Vagina (tissue), 2 donors: ENCODE measurements around the gene MYO19. TPM values are rescaled to one million over a fixed set of nuclear protein-coding genes. Genes with fewer than 3 reads are reported as not detected.

Source experiments
- DNase-seq, 2 donors: peaks; one replicate each; pipeline ENCODE4 v3.0.0-alpha.2; 2017; ENCODE audit errors: extremely low spot score in 2 of 2
- H3K27ac ChIP-seq: fragments of 200-600 bp; sonication (generic); one replicate; pipeline ENCODE4 v1.5.1; 2019
- H3K27me3 ChIP-seq: fragments of 200-600 bp; sonication (generic); one replicate; pipeline ENCODE4 v1.5.1; 2019
- H3K36me3 ChIP-seq, 2 donors: fragments of 200-600 bp; sonication (generic); one replicate each; pipeline ENCODE4 v1.5.1; 2017 to 2019
- H3K4me1 ChIP-seq: fragments of 200-600 bp; sonication (generic); one replicate; pipeline ENCODE4 v1.5.1; 2019
- H3K4me3 ChIP-seq, 2 donors: fragments of 200-600 bp; sonication (generic); 1 replicate in 1 of 2; 2 replicates in 1 of 2; pipeline ENCODE4 v1.5.1; 2016 to 2019
- H3K9me3 ChIP-seq: fragments of 200-600 bp; sonication (generic); one replicate; pipeline ENCODE4 v1.5.1; 2019
- CTCF ChIP-seq, 3 experiments: fragments of 450-650 bp in 2 of 3; fragments of 200-600 bp in 1 of 3; sonication (generic) in 1 of 3; IDR thresholded peaks; one replicate each; pipeline ENCODE4 v1.5.1; 2017 to 2019; ENCODE audit warnings: antibody characterized with exemption in 3 of 3, mild to moderate bottlenecking in 2 of 3, moderate library complexity in 2 of 3
- POLR2A ChIP-seq, 2 donors: fragments of 450-650 bp; IDR thresholded peaks; one replicate each; pipeline ENCODE4 v1.6.1; 2017; ENCODE audit warnings: antibody characterized with exemption in 2 of 2, mild to moderate bottlenecking in 2 of 2, moderate library complexity in 2 of 2
- POLR2AphosphoS5 ChIP-seq, 2 donors: sonication (generic); formaldehyde crosslinking; IDR thresholded peaks; one replicate each; pipeline ENCODE4 v1.9.0; 2017; ENCODE audit warnings: antibody characterized with exemption in 2 of 2, mild to moderate bottlenecking in 2 of 2, low read depth in 1 of 2; ENCODE audit not compliant: insufficient read depth in 1 of 2
- intact Hi-C: fragments of 100-400 bp; cut with DNase I; formaldehyde crosslinking; loops from one replicate; pipeline ENCODE4 v1.15.1; 2023
- total RNA-seq: library from RNA; depleted of rRNA; stranded (reverse); fragments of >200 nt; gene quantifications from one replicate; pipeline ENCODE4 v1.2.3, GENCODE V29; 2016

The MYO19 gene
- total RNA-seq, 1 donor from 2014 or later = 112 TPM

DNA sequence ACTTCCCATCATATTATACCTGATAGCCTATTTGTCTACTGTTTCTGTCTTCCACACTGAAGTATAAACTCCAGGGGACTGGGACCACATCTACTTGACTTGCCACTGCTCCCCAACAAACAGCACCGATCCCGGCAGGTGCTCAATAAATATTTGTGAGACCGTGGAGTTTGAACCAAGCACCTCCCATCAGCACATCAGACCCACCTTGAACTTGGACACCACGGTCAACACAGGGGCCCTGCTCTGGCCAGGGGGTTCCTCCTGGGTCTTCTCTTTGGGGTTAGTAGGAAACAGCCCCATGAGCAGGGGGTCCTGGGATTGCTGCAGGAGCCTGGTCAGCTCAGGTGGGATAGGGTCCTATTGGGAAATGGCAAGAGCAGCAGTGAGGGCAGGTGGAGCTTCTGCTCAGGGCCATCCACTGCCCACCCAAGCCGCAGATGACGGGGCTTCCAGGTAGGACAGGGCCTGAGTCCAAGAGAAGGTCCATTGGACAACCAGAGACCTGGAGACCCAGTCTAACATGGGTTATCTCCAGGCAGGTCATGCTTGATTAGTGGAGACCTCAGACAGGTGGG lies 28.3 kb downstream of the MYO19 start:
- Histone ChIP-seq H3K27me3 (no peaks in the 10 kb centered on the region), H3K9me3 (no peaks in the 10 kb centered on the region), H3K4me3 (no peak overlapping the region), H3K36me3 (peaks cover 0 to 40% of the 10 kb centered on the region in 2 donors), H3K4me1 (no peaks in the 10 kb centered on the region), H3K27ac (no peak overlapping the region)
- no peak for DNase-seq
- intact Hi-C loops = no loop called here
- TF ChIP-seq POLR2A (IDR thresholded peaks at IDR 0.05) (no peak), POLR2AphosphoS5 (IDR thresholded peaks at IDR 0.05; ENCODE audit: insufficient read depth in 1 of 2, low read depth in 1 of 2) (no peak), CTCF (IDR thresholded peaks at IDR 0.05) (no peak)

- no peak overlapping the region for H3K4me3 ChIP-seq
- H3K27me3 ChIP-seq = no peaks in the 10 kb centered on the region
- TF ChIP-seq POLR2AphosphoS5 (IDR thresholded peaks at IDR 0.05; ENCODE audit: insufficient read depth in 1 of 2, low read depth in 1 of 2) (no peak), CTCF (IDR thresholded peaks at IDR 0.05) (no peak), POLR2A (IDR thresholded peaks at IDR 0.05) (no peak)
- peaks cover 0 to 47% of the 10 kb centered on the region in 2 donors for H3K36me3 ChIP-seq
- H3K27ac ChIP-seq = no peak overlapping the region
- intact Hi-C loops = no loop called here
- no peak for DNase-seq
- H3K9me3 ChIP-seq = no peaks in the 10 kb centered on the region
- H3K4me1 ChIP-seq = no peaks in the 10 kb centered on the region
Observed at GRCh38 chr17:36505171-36505570, 29.5 kb downstream of the MYO19 start.

- TF ChIP-seq CTCF (IDR thresholded peaks at IDR 0.05) = no peak
- no peak for TF ChIP-seq POLR2A (IDR thresholded peaks at IDR 0.05)
- TF ChIP-seq POLR2AphosphoS5 (IDR thresholded peaks at IDR 0.05; ENCODE audit: insufficient read depth in 1 of 2, low read depth in 1 of 2) = no peak
- no peak overlapping the region for H3K27ac ChIP-seq
- H3K27me3 ChIP-seq = no peaks in the 10 kb centered on the region
- no peaks in the 10 kb centered on the region for H3K9me3 ChIP-seq
- H3K4me1 ChIP-seq = no peaks in the 10 kb centered on the region
- no peak for DNase-seq
- H3K4me3 ChIP-seq = no peak overlapping the region
- H3K36me3 ChIP-seq = peaks cover 0 to 47% of the 10 kb centered on the region in 2 donors
- intact Hi-C loops = no loop called here
Observed at GRCh38 chr17:36504156-36504545, 30.5 kb downstream of the MYO19 start.

- Histone ChIP-seq H3K4me3 (no peak overlapping the region), H3K27ac (no peak overlapping the region), H3K27me3 (no peaks in the 10 kb centered on the region), H3K9me3 (no peaks in the 10 kb centered on the region), H3K4me1 (no peaks in the 10 kb centered on the region), H3K36me3 (peaks cover 0 to 47% of the 10 kb centered on the region in 2 donors)
- no peak for DNase-seq
- intact Hi-C loops = no loop called here
- TF ChIP-seq CTCF (IDR thresholded peaks at IDR 0.05) (no peak), POLR2A (IDR thresholded peaks at IDR 0.05) (no peak), POLR2AphosphoS5 (IDR thresholded peaks at IDR 0.05; ENCODE audit: insufficient read depth in 1 of 2, low read depth in 1 of 2) (no peak)
Observed at GRCh38 chr17:36503456-36504155, 31.1 kb downstream of the MYO19 start.

DNA sequence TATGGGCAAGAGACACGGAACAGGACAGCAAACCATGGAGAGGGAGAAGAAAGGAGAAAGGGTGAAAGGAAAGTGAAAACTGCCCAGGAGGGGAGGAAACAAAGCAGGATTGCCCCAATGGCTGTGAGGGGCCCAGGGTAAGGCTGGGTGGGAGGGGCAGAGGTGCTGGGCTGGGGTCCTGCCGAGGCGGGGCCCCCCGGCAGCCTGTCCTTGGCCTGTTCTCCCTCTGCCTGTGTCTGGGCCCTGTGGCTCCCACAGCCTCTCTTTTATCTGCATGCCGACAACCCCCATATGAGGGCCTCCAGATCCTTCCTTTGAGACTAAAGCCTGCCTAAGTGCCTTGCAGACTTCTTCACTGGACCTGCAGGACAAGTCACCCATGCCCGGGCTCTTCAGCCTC lies 32.7 kb downstream of the MYO19 start:
- Histone ChIP-seq H3K27ac (no peak overlapping the region), H3K36me3 (peaks cover 0 to 55% of the 10 kb centered on the region in 2 donors), H3K27me3 (no peaks in the 10 kb centered on the region), H3K4me3 (no peak overlapping the region), H3K4me1 (no peaks in the 10 kb centered on the region), H3K9me3 (no peaks in the 10 kb centered on the region)
- intact Hi-C loops = no loop called here
- no peak for DNase-seq
- no peak for TF ChIP-seq CTCF (IDR thresholded peaks at IDR 0.05)
- no peak for TF ChIP-seq POLR2A (IDR thresholded peaks at IDR 0.05)
- no peak for TF ChIP-seq POLR2AphosphoS5 (IDR thresholded peaks at IDR 0.05; ENCODE audit: insufficient read depth in 1 of 2, low read depth in 1 of 2)
